LNCAP (cell line): ENCODE results near the gene ABCA5.

Source experiments
- CTCF ChIP-seq: fragments of 450-650 bp; IDR thresholded peaks from 2 replicates; pipeline ENCODE4 v1.5.1; 2017; ENCODE audit warnings: mild to moderate bottlenecking

Gene ABCA5

GRCh38 chr17:69358688-69359596 is 32.0 kb upstream of the ABCA5 start:
- TF ChIP-seq CTCF, result no peak

GRCh38 chr17:69357701-69358100 is 30.8 kb upstream of the ABCA5 start:
- no peak for TF ChIP-seq CTCF

GRCh38 chr17:69356625-69357024 is 29.7 kb upstream of the ABCA5 start:
- no peak for TF ChIP-seq CTCF

- no peak for TF ChIP-seq CTCF
Observed at GRCh38 chr17:69350911-69351310, 24.0 kb upstream of the ABCA5 start.

GRCh38 chr17:69348429-69348828 is 21.5 kb upstream of the ABCA5 start:
- no peak for TF ChIP-seq CTCF

GRCh38 chr17:69346766-69347165 is 19.8 kb upstream of the ABCA5 start:
- no peak for TF ChIP-seq CTCF

GRCh38 chr17:69344939-69345338 is 18.0 kb upstream of the ABCA5 start:
- TF ChIP-seq CTCF, result no peak
